Breast epithelium (tissue), 4 donors: ENCODE results near the gene NDUFB11. TPM values are rescaled to one million over a fixed set of nuclear protein-coding genes. Genes with fewer than 3 reads are reported as not detected.

Source experiments
- DNase-seq, 2 donors: peaks; one replicate each; pipeline ENCODE4 v3.0.0-alpha.2; 2019; ENCODE audit warnings: low spot score in 2 of 2
- H3K27ac ChIP-seq, 2 donors: fragments of 200-600 bp; sonication (generic) in 1 of 2; one replicate each; pipeline ENCODE4 v1.5.1; 2016 to 2019; ENCODE audit warnings: mild to moderate bottlenecking in 1 of 2
- H3K27me3 ChIP-seq, 2 donors: fragments of 200-600 bp; sonication (generic) in 1 of 2; one replicate each; pipeline versions ENCODE4 v1.5.1 to v1.6.0; 2017 to 2019; ENCODE audit warnings: control low read depth in 1 of 2, mild to moderate bottlenecking in 1 of 2
- H3K36me3 ChIP-seq: fragments of 200-600 bp; one replicate; pipeline ENCODE4 v1.5.1; 2019
- H3K4me1 ChIP-seq, 2 donors: fragments of 200-600 bp; sonication (generic); one replicate each; pipeline ENCODE4 v1.5.1; 2016 to 2019; ENCODE audit warnings: control low read depth in 1 of 2
- H3K4me3 ChIP-seq, 3 donors: fragments of 200-600 bp; sonication (generic); 1 replicate in 2 of 3; 2 replicates in 1 of 3; pipeline ENCODE4 v1.5.1; 2016 to 2019; ENCODE audit warnings: mild to moderate bottlenecking in 3 of 3, moderate library complexity in 2 of 3
- H3K9me3 ChIP-seq, 2 donors: fragments of 200-600 bp; sonication (generic) in 1 of 2; one replicate each; pipeline ENCODE4 v1.5.1; 2016 to 2019; ENCODE audit warnings: control low read depth in 1 of 2
- POLR2A ChIP-seq: fragments of 450-650 bp; IDR thresholded peaks from one replicate; pipeline ENCODE4 v1.6.1; 2016; ENCODE audit warnings: antibody characterized with exemption, mild to moderate bottlenecking, moderate library complexity
- POLR2AphosphoS5 ChIP-seq, 3 donors: sonication (generic); formaldehyde crosslinking; IDR thresholded peaks; one replicate each; pipeline ENCODE4 v1.6.1; 2017; ENCODE audit warnings: antibody characterized with exemption in 3 of 3
- intact Hi-C: fragments of 100-400 bp; cut with DNase I; formaldehyde crosslinking; loops from one replicate; pipeline ENCODE4 v1.15.1; 2023; ENCODE audit warnings: low total_unique reads
- total RNA-seq, 3 donors: library from RNA; depleted of rRNA; stranded (reverse); fragments of >200 nt; gene quantifications; one replicate each; pipeline ENCODE4 v1.1.0, GENCODE V29; 2016
- TF ChIP-seq, protein P1 (sequence below), 3 donors: fragments of 450-650 bp; IDR thresholded peaks; one replicate each; pipeline ENCODE4 v1.5.1; 2016 to 2017; ENCODE audit warnings: antibody characterized with exemption in 3 of 3, mild to moderate bottlenecking in 3 of 3, moderate library complexity in 3 of 3

The NDUFB11 gene
- total RNA-seq, 3 donors from 2014 or later = 49.3 to 61.0 (median 54.4) TPM

DNA sequence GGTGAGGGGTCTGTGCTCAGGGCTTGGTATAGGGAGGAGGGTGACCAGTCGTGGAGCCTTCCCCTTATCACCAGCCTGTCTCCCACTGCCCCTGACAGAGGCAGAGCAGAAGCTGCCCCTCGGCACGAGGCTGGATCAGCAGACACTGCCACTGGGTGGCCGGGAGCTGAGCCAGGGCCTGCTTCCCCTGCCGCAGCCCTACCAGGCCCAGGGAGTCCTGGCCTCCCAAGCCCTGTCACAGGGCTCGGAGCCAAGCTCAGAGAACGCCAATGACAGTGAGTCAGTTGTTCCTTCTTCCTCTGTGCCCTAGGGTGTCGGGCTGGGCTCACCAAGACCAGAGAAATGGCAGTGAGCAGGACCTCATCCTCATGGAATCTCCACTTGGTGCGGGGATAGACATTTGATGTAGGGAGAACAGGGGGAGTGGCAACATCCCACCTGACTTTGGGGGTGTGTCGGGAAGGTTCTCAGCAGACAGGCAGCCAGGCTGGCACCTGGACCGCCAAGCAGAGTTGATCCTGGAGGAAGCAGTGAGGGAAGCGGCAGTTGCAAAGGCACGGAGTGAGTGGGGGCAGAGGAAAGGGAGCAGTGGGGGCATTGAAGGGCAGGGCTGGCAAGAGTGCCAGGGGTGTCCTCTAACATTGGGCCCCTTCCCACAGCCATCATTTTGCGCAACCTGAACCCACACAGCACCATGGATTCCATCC is 34.9 kb upstream of the NDUFB11 start:
- no peaks in the 10 kb centered on the region for H3K9me3 ChIP-seq
- intact Hi-C loops = no loop called here
- peaks cover 0 to 93% of the 10 kb centered on the region in 2 donors for H3K27me3 ChIP-seq
- H3K4me3 ChIP-seq = no peak overlapping the region
- no peaks in the 10 kb centered on the region for H3K4me1 ChIP-seq
- H3K27ac ChIP-seq = peak overlapping the region; percentile 56 to 74
- TF ChIP-seq, protein P1, sequence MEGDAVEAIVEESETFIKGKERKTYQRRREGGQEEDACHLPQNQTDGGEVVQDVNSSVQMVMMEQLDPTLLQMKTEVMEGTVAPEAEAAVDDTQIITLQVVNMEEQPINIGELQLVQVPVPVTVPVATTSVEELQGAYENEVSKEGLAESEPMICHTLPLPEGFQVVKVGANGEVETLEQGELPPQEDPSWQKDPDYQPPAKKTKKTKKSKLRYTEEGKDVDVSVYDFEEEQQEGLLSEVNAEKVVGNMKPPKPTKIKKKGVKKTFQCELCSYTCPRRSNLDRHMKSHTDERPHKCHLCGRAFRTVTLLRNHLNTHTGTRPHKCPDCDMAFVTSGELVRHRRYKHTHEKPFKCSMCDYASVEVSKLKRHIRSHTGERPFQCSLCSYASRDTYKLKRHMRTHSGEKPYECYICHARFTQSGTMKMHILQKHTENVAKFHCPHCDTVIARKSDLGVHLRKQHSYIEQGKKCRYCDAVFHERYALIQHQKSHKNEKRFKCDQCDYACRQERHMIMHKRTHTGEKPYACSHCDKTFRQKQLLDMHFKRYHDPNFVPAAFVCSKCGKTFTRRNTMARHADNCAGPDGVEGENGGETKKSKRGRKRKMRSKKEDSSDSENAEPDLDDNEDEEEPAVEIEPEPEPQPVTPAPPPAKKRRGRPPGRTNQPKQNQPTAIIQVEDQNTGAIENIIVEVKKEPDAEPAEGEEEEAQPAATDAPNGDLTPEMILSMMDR (IDR thresholded peaks at IDR 0.05) = no peak
- no peak for TF ChIP-seq POLR2AphosphoS5 (IDR thresholded peaks at IDR 0.05)
- no peak for TF ChIP-seq POLR2A
- H3K36me3 ChIP-seq = no peaks in the 10 kb centered on the region
- peak; percentile 52 to 83 for DNase-seq

DNA sequence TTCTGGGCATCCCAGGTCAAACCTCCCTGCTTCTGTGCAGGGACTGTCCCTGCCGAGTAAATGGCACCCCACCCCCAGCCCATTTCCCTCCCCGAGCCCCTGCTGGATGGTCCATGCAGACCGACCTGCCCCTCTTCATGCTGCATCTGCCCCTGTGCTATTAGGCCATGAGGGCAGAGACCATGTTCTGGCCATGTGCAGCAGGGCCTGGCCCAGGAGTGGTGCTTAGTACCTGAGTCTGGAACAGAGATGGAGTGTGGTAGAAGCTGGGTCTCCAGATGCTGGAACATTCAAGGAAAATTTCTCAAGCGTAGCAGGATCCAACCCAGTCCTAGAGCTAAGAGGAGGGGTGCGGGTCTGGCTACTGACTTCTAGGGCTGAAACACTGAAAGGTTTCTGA is 33.8 kb upstream of the NDUFB11 start:
- intact Hi-C loops = no loop called here
- Histone ChIP-seq H3K4me3 (no peak overlapping the region), H3K4me1 (no peaks in the 10 kb centered on the region), H3K27me3 (peaks cover 0 to 91% of the 10 kb centered on the region in 2 donors), H3K27ac (peak overlapping the region; percentile 56 to 74), H3K9me3 (no peaks in the 10 kb centered on the region), H3K36me3 (no peaks in the 10 kb centered on the region)
- no peak for TF ChIP-seq POLR2AphosphoS5 (IDR thresholded peaks at IDR 0.05)
- no peak for TF ChIP-seq POLR2A
- TF ChIP-seq, protein P1 (IDR thresholded peaks at IDR 0.05) = no peak
- DNase-seq = no peak

DNA sequence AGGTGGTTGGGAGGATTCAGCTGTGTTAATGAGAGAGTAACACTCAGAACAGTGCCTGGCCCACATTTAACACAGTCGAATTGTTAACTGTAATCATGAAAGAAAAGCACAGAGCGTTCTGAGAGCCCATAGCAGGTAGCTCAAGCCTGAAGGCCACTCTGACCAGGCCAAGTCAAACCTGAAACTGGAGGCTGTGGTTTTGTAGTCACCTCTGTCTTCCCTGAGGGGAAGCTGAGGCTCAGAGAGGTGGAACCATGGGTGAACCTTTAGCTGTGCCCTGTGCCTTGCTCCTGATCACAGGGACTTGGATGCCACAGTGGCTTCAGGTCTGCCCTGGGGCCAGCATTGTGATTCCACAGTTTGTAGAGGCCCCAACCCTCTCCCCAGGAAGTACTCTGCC is 32.6 kb upstream of the NDUFB11 start:
- DNase-seq = no peak
- peak overlapping the region; percentile 38 to 56 for H3K27ac ChIP-seq

DNA sequence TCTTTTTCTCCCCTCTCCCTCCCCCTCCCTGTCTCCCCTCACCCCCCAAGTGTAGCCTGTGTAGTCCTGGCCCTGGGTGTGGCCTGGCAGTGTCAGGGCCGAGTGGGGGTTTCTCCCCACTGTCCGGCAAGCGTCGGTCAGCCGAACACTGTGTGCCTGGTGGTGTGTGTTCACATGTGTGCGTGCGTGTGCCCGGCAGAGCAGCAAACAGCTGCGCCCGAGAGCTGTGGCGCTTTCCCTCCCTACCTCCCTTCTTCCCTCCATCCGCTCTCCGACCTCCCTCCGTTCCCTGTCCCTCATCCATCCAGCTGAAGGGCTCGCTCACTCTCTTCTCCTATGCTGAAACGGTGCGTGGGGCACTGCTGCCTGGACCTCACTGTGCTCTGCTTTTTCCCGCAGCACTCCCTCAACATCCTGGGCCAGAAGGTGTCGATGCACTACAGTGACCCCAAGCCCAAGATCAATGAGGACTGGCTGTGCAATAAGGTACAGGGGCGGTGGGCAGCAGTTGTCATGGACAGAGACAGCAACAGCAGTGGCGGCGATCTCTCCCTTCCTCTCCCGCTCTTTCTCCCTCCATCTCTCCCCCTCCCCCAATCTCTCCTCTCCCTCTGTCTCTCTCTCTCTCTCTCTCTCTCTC is 31.7 kb upstream of the NDUFB11 start:
- DNase-seq = no peak
- Histone ChIP-seq H3K9me3 (no peaks in the 10 kb centered on the region), H3K36me3 (no peaks in the 10 kb centered on the region), H3K4me1 (no peaks in the 10 kb centered on the region), H3K27me3 (peaks cover 0 to 92% of the 10 kb centered on the region in 2 donors), H3K4me3 (no peak overlapping the region), H3K27ac (no peak overlapping the region)
- TF ChIP-seq POLR2AphosphoS5 (IDR thresholded peaks at IDR 0.05) = no peak
- no peak for TF ChIP-seq POLR2A
- TF ChIP-seq, protein P1 (IDR thresholded peaks at IDR 0.05) = no peak
- intact Hi-C loops = no loop called here

More for the DNA sequence above, 32.6 kb upstream of the NDUFB11 start:
- H3K36me3 ChIP-seq = no peaks in the 10 kb centered on the region
- peaks cover 0 to 92% of the 10 kb centered on the region in 2 donors for H3K27me3 ChIP-seq
- no peak overlapping the region for H3K4me3 ChIP-seq
- H3K4me1 ChIP-seq = no peaks in the 10 kb centered on the region
- TF ChIP-seq POLR2A = no peak
- TF ChIP-seq, protein P1 (IDR thresholded peaks at IDR 0.05) = no peak
- TF ChIP-seq POLR2AphosphoS5 (IDR thresholded peaks at IDR 0.05) = no peak
- H3K9me3 ChIP-seq = no peaks in the 10 kb centered on the region
- intact Hi-C loops = no loop called here

DNA sequence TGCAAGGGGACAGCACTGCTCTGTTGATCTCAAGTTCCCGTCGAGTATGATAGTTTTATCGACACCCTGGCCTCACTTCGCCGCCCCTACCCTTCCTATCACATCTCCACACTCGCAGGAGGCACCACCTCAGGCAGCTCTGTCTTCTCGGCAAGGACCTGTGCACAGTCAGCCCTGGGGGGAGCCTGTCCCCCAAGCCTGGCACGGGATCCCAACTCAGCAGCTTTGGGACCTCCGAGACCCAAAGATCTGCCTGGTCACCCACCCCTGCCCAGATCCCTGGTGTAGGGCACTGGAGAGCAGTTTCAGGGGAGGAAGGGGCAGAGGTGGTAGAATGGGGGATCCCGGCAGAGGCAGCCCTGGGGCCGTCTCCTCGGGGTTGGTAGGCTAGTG is 31.1 kb upstream of the NDUFB11 start:
- intact Hi-C loops = no loop called here

More for the DNA sequence above, 31.1 kb upstream of the NDUFB11 start:
- Histone ChIP-seq H3K27ac (no peak overlapping the region), H3K9me3 (no peaks in the 10 kb centered on the region), H3K27me3 (peaks cover 0 to 93% of the 10 kb centered on the region in 2 donors), H3K4me3 (no peak overlapping the region), H3K4me1 (no peaks in the 10 kb centered on the region), H3K36me3 (no peaks in the 10 kb centered on the region)
- TF ChIP-seq, protein P1 (IDR thresholded peaks at IDR 0.05) = no peak
- no peak for TF ChIP-seq POLR2AphosphoS5 (IDR thresholded peaks at IDR 0.05)
- no peak for TF ChIP-seq POLR2A
- DNase-seq = no peak
